Stimulated activated CD4-positive, alpha-beta T cell treated with anti-CD3 and anti-CD28 coated beads, Interleukin-2, amount 100 ng/mL, for 4 hours (primary cell): Measurements from ENCODE around the gene SMIM3.

ENCODE experiments used
- DNase-seq: peaks from one replicate; pipeline ENCODE4 v3.0.0-alpha.2; 2020; ENCODE audit warnings: low read depth

The SMIM3 gene

GRCh38 chr5:150765011-150765798, 13.4 kb upstream of the SMIM3 start:
- DNase-seq = no peak

GRCh38 chr5:150765799-150766169, 12.8 kb upstream of the SMIM3 start:
- no peak for DNase-seq

GRCh38 chr5:150766251-150766650, 12.3 kb upstream of the SMIM3 start:
- no peak for DNase-seq

- no peak for DNase-seq
These were observed 7.3 kb upstream of the SMIM3 start for GRCh38 chr5:150771034-150771795.

- no peak for DNase-seq
These were observed 4.4 kb upstream of the SMIM3 start for GRCh38 chr5:150774145-150774544.

- no peak for DNase-seq
These were observed 872 bp upstream of the SMIM3 start for GRCh38 chr5:150777685-150778084.

- no peak for DNase-seq
These were observed 455 bp upstream of the SMIM3 start for GRCh38 chr5:150778088-150778516.

- DNase-seq = no peak
These were observed 1.0 kb downstream of the SMIM3 start for GRCh38 chr5:150779397-150780186.

- DNase-seq = no peak
These were observed 1.7 kb downstream of the SMIM3 start for GRCh38 chr5:150780187-150780692.

GRCh38 chr5:150780816-150781221, 2.3 kb downstream of the SMIM3 start:
- DNase-seq = no peak

GRCh38 chr5:150781706-150782614, 3.4 kb downstream of the SMIM3 start:
- no peak for DNase-seq

- DNase-seq = no peak
These were observed 4.3 kb downstream of the SMIM3 start for GRCh38 chr5:150782850-150783249.

- peak; percentile 57 for DNase-seq
These were observed 4.9 kb downstream of the SMIM3 start for GRCh38 chr5:150783422-150783928.

GRCh38 chr5:150785950-150786349, 7.4 kb downstream of the SMIM3 start:
- DNase-seq = no peak

GRCh38 chr5:150786876-150787275, 8.3 kb downstream of the SMIM3 start:
- no peak for DNase-seq

- no peak for DNase-seq
These were observed 9.1 kb downstream of the SMIM3 start for GRCh38 chr5:150787656-150788055.

GRCh38 chr5:150788977-150789376, 10.4 kb downstream of the SMIM3 start:
- no peak for DNase-seq

GRCh38 chr5:150789450-150789849, 10.9 kb downstream of the SMIM3 start:
- no peak for DNase-seq

GRCh38 chr5:150789943-150790611, 11.5 kb downstream of the SMIM3 start:
- DNase-seq = peak; percentile 77

GRCh38 chr5:150791536-150791935, 13.0 kb downstream of the SMIM3 start:
- DNase-seq = no peak
